ENCODE data around the gene MYG1. TPM values are rescaled to one million over a fixed set of nuclear protein-coding genes. Genes with fewer than 3 reads are reported as not detected.

The MYG1 gene
- total RNA-seq, 1 experiment from 2014 or later = 82.5 TPM

DNA sequence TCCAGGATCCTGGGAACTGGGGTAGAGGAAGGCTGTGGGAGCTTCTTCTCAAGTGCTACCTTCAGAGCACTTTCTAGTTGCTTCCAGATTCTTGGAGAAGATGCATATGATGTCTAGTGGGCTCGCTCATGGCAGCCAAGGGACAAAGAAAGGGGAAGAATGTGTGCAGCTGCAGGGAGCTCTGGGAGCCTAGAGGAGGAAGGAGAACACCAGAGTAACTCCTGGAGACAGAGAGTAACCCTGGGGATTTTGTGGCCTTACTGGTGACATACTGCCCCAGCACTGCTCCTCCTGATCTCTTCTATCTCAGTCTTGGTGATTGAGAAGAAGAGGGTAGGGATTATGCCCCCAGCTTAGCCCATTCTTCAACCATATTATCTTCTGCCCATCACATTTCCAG is 47.0 kb downstream of the MYG1 start:
- no peaks in the 10 kb centered on the region for H4K20me1 ChIP-seq (ENCODE audit: insufficient read depth)
- no TSS peak for BruUV-seq (replicated peaks)
- no peak overlapping the region for H2AFZ ChIP-seq
- ChIA-PET CTCF (no interaction called here), POLR2A (ENCODE audit: unreplicated experiment) (no interaction called here)
- H3K9me2 ChIP-seq (ENCODE audit: insufficient read depth) = no peaks in the 10 kb centered on the region
- H3K27me3 ChIP-seq (ENCODE audit: insufficient read depth, low read depth) = peaks cover 14% of the 10 kb centered on the region; the same call in 1 of the 2 replicates
- no peak for DNase-seq
- no peaks in the 10 kb centered on the region for H3K9me3 ChIP-seq (ENCODE audit: insufficient read depth, low read depth)
- H3K4me2 ChIP-seq = no peak overlapping the region
- no peak overlapping the region for H3K27ac ChIP-seq
- no peak for TF ChIP-seq EZH2 (IDR thresholded peaks at IDR 0.05; ENCODE audit: low read depth)
- TF ChIP-seq, protein P1, sequence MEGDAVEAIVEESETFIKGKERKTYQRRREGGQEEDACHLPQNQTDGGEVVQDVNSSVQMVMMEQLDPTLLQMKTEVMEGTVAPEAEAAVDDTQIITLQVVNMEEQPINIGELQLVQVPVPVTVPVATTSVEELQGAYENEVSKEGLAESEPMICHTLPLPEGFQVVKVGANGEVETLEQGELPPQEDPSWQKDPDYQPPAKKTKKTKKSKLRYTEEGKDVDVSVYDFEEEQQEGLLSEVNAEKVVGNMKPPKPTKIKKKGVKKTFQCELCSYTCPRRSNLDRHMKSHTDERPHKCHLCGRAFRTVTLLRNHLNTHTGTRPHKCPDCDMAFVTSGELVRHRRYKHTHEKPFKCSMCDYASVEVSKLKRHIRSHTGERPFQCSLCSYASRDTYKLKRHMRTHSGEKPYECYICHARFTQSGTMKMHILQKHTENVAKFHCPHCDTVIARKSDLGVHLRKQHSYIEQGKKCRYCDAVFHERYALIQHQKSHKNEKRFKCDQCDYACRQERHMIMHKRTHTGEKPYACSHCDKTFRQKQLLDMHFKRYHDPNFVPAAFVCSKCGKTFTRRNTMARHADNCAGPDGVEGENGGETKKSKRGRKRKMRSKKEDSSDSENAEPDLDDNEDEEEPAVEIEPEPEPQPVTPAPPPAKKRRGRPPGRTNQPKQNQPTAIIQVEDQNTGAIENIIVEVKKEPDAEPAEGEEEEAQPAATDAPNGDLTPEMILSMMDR (conservative IDR thresholded peaks at IDR 0.05) = no peak
- no peaks in the 10 kb centered on the region for H3K4me1 ChIP-seq (replicated peaks; ENCODE audit: insufficient read depth)
- H3K36me3 ChIP-seq (ENCODE audit: low read depth) = no peaks in the 10 kb centered on the region
- H3K79me2 ChIP-seq (ENCODE audit: low read depth) = no peaks in the 10 kb centered on the region
- H3F3A ChIP-seq (ENCODE audit: insufficient read depth, low read depth) = peaks cover 16% of the 10 kb centered on the region
- intact Hi-C loops (cut with micrococcal nuclease; ENCODE audit: unreplicated experiment) = no loop called here
- H3K4me3 ChIP-seq = no peak overlapping the region

DNA sequence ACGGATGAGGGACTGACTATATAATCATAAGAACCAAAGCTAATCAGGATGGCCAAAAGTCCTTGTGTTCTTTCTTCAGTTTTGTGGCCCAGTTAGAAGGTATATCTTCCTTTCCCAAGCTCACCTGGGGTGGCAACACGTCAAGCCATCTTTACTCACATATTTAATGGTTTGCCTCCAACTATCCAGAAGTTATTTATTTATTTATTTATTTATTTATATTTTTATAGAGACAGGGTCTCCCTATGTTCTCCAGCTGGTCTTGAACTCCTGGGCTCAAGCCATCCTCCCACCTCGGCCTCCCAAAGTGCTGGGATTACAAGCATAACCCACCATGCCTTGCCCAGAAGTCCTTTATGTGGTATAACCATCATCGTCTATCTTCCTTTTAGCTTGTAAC is 48.4 kb downstream of the MYG1 start:
- H3K4me1 ChIP-seq (replicated peaks; ENCODE audit: insufficient read depth) = peaks cover 3% of the 10 kb centered on the region
- no peak overlapping the region for H2AFZ ChIP-seq
- H3K79me2 ChIP-seq (ENCODE audit: low read depth) = no peaks in the 10 kb centered on the region
- no peak overlapping the region for H3K4me3 ChIP-seq
- no peaks in the 10 kb centered on the region for H3K36me3 ChIP-seq (ENCODE audit: low read depth)
- CTCF ChIA-PET = no interaction called here
- no peak for DNase-seq
- no peaks in the 10 kb centered on the region for H3K9me2 ChIP-seq (ENCODE audit: insufficient read depth)
- no peak overlapping the region for H3K27ac ChIP-seq
- H3K27me3 ChIP-seq (ENCODE audit: insufficient read depth, low read depth) = peaks cover 14% of the 10 kb centered on the region; the same call in 1 of the 2 replicates
- TF ChIP-seq, protein P1 (conservative IDR thresholded peaks at IDR 0.05) = no peak
- no peak for TF ChIP-seq EZH2 (IDR thresholded peaks at IDR 0.05; ENCODE audit: low read depth)
- no peaks in the 10 kb centered on the region for H4K20me1 ChIP-seq (ENCODE audit: insufficient read depth)
- BruUV-seq (replicated peaks) = no TSS peak
- no peaks in the 10 kb centered on the region for H3K9me3 ChIP-seq (ENCODE audit: insufficient read depth, low read depth)
- POLR2A ChIA-PET (ENCODE audit: unreplicated experiment) = no interaction called here
- intact Hi-C loops (cut with micrococcal nuclease; ENCODE audit: unreplicated experiment) = no loop called here
- H3F3A ChIP-seq (ENCODE audit: insufficient read depth, low read depth) = peaks cover 18% of the 10 kb centered on the region
- H3K4me2 ChIP-seq = no peak overlapping the region

DNA sequence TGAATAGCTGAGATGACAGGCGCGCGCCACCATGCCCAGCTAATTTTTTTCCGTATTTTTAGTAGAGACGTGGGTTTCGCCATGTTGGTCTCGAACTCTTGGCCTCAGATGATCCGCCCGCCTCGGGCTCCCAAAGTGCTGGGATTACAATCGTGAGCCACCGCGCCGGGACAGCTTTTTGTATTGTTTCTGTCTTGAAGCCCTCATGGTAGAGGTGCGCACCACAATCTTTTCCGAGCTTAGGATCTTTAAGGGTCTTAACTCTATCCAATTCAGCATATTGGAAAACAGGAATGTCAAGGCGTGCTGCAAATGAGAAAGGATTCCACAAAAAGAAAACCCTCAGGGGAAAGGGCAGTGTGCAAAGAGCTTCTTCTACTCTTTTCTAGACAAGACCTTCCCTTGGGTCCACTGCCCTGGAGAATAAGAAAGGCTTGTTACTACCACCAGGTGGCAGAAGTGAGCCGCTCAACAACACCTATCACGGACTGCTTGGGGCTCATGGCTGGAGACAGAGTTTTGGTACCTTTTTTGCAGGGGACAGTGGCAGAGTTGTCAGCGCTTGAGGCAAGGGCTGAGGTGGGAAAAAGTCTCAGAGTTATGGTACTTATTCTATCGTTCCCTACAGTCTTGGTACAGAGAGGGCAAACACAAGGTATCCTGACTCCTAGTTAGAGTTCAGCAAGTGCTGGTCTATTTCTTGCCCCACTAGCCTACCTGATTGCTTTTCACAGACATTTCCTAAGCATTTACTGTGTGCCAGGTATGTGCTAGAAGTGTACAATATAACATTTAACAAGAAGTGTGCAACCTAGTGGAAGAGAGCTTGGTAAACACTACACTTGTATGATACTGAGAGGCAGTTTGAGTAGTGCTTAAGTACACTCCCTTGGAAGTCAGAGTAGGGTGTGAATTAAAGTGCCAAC is 53.1 kb downstream of the MYG1 start:
- no TSS peak for BruUV-seq (replicated peaks)

More for the DNA sequence above, 53.1 kb downstream of the MYG1 start:
- Histone ChIP-seq H3K4me3 (no peak overlapping the region), H4K20me1 (ENCODE audit: insufficient read depth) (no peaks in the 10 kb centered on the region), H3K79me2 (ENCODE audit: low read depth) (no peaks in the 10 kb centered on the region), H2AFZ (no peak overlapping the region), H3K36me3 (ENCODE audit: low read depth) (no peaks in the 10 kb centered on the region), H3F3A (ENCODE audit: insufficient read depth, low read depth) (peaks cover 17% of the 10 kb centered on the region), H3K9me2 (ENCODE audit: insufficient read depth) (no peaks in the 10 kb centered on the region), H3K27me3 (ENCODE audit: insufficient read depth, low read depth) (no peaks in the 10 kb centered on the region), H3K4me2 (peak overlapping the region; percentile 27), H3K4me1 (replicated peaks; ENCODE audit: insufficient read depth) (peaks cover 6% of the 10 kb centered on the region), H3K9me3 (ENCODE audit: insufficient read depth, low read depth) (no peaks in the 10 kb centered on the region), H3K27ac (peak overlapping the region; percentile 29)
- intact Hi-C loops (cut with micrococcal nuclease; ENCODE audit: unreplicated experiment) = loop anchor here (1.0 kb wide), 3 partner anchors 28 to 156 kb away; partner anchors contain the start of gene SP1
- POLR2A ChIA-PET (ENCODE audit: unreplicated experiment) = interaction anchor here (0.6 to 0.7 kb wide), 3 partner anchors 24 to 147 kb away, joined by 3 to 10 read pairs (median 4); no protein-coding TSS in a partner anchor
- CTCF ChIA-PET = interaction anchor here (0.5 to 2.1 kb wide), 13 partner anchors 13 to 298 kb away, joined by 3 to 29 read pairs (median 4); partner anchors contain the start of genes AAAS and PRR13
- DNase-seq = peak; percentile 80
- no peak for TF ChIP-seq EZH2 (IDR thresholded peaks at IDR 0.05; ENCODE audit: low read depth)
- TF ChIP-seq, protein P1 (conservative IDR thresholded peaks at IDR 0.05) = peak; percentile 91
